NCI-H1417 treated with DMSO at 0.1 percent for 48 hours (cell line): ENCODE measurements around the gene KIF3C.
A peak's percentile ranks its signal among the peaks of the same experiment; 100 is the strongest.
"Not testable (repeated sequence)": the region's sequence is repeated elsewhere in the genome, so short reads cannot be mapped to it uniquely, and the experiment has no call there.

ENCODE experiments used
- DNase-seq: peaks from one replicate; lab custom pipeline; 2025; lab: John Stamatoyannopoulos, UW

Gene KIF3C

DNA sequence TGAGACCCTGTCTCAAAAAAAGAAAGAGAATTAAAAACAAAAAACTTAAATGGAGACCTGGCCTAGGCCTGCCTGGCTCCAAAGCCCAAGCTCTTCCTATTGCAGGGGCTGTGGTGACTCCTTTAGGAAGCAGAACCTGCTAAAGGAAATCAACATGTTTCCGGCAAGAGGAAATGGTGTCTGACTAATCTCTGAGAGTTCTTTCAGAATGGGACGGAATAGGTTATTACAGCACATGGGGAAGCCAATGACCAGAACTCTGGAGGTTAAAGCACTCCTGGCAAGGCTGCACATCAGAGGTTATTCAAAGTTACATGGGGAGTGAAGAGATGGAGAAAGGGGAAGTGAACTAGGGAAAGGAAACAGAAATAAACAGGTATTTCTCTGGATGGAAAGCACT lies 21.4 kb downstream of the KIF3C start:
- DNase-seq: no peak

DNA sequence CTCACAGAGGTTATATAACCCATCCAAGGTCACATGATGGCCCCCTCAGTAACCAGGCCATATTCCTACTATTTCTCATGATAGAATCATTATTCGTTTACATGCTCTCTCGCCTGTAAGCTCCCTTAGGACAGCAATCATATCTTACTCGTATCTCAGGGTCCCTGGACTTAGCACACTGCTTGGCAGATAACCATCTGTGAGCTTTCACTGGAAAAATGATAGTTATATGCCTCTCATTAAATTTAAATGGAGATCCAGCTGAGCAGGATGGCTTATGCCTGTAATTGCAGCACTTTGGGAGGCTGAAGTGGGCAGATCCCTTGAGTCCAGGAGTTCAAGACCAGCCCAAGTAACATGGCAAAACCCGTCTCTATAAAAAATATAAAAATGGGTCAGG lies 21.9 kb downstream of the KIF3C start:
- no peak for DNase-seq

DNA sequence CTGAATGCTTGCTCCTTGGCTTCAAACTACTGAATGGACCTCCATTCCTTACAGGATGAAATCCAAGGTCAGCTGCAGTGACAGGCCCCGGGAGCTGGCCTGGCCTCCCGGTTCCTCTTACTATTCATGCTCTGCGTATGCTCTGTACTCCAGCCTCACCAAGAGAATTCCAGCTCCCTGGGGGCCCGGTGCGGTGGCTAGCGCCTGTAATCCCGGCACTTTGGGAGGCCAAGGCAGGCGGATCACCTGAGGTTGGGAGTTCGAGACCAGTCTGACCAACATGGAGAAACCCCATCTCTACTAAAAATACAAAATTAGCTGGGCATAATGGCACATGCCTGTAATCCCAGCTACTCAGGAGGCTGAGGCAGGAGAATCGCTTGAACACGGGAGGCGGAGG lies 23.7 kb downstream of the KIF3C start:
- DNase-seq: not testable (repeated sequence)

DNA sequence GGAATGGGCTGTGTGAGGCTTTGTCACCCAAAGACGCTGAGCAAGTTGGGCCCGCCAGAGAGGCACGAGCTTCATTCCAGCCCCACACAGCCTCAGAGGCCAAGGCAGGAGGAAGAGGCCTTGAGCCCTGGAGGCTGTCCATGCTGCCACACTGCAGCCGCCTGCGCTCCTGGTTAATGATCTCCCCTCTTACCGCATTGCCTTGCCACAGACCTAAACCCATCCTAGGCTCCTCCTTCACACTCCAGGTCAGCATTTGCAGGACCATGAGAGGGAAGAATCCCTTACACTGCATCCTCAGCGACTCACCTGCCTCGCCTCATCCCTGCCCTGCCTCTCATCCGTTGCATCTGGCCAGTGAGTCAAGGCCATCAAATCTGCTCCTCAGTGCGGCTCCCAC lies 24.6 kb downstream of the KIF3C start:
- no peak for DNase-seq

DNA sequence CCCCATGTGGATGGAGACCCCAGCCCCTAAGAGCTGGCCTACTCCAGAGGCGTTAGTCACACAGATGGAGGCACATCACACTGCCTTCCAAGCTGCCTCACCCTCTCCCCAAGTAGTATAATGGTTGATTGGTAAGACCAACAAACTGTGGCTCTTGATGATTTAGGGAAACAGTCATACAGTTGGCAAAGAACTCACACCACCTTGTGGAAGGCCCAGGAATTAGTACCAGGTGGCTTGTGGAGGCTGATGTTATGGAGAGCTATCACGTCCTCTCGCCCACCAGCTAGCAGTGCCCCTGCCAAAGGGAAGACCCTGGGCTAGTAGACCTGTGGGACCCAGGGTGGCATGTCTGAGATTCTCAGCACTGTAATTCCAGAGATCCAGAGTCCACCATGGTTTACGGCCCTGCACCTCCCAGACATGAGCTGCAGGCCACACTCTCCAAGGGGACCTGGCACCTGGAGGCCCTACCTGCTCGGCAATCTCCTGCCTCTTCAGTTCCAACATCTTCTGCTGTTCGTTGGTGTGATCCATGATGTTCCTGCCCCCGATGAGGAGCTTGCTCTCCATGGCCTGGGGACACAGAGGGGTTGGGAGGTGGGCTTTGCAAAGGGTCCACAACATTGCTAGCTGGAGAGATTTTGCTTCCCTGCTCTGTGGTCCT lies 26.3 kb downstream of the KIF3C start:
- DNase-seq: no peak

DNA sequence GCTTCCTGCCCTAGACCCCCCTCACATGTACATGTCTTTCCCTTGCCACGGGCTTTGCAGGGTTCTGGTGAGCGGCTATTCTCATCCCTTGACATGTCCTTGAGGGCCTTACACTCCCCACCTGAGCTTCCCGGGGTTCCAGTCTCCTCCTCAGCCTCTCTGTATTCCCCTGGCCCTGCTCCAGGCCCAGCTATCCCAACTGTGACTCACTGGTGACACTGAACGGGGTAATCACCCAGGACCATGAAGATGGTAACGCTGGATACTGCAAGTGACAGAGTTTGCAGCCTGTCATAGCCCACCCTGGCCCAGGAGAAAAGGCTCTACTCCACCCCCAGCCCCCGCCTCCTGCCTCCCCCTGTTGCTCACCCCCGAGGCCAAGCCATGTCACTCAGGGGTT lies 27.3 kb downstream of the KIF3C start:
- DNase-seq: no peak

DNA sequence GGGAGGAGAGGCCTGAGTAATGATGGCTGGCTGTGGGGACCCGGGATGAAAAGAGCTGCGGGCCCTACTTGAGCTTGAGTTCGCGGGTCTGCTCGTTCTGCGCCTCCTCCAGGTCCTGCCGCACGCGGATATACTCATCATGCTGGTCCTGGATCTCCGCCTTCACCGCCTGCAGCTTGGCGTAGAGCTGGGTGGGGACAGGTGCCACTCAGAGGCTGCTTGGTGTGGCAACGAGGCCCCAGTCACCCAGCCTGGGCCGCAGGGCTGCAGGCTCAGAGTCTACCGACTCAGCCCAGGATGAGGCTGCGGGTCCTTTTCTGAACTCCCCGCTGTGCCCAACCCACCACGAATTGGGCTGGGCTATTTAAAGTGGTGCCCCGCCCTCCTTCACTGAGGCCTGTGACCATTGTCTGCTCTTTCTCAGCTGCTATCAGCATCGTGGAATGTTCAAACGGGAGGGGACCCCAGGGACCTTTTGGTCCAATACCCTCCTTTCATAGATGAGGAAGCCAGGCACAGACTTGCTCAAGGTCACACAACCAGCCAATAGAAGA lies 28.0 kb downstream of the KIF3C start:
- DNase-seq: no peak

DNA sequence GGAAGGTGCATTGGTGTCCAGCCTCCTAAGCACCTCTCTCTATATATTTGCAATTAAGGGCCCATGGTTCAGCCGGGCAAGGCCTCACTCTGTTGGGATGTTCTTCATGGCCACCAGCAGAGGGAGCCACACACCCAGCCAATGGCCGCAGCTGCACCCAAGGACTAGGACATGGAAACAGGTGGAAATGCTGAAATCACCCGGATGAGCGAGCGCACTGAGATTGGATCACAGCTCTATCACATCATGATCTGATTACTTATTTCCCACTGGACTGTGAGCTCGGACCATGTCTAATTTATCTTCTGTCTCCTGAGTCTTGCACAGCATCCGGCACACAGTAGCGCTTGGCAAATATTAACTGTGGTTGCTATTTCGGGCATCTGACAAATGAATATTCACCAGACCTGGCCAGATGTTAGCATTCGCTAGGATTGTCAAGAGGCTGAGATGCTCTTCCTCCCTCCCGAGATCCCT lies 31.2 kb downstream of the KIF3C start:
- peak; percentile 4 for DNase-seq

DNA sequence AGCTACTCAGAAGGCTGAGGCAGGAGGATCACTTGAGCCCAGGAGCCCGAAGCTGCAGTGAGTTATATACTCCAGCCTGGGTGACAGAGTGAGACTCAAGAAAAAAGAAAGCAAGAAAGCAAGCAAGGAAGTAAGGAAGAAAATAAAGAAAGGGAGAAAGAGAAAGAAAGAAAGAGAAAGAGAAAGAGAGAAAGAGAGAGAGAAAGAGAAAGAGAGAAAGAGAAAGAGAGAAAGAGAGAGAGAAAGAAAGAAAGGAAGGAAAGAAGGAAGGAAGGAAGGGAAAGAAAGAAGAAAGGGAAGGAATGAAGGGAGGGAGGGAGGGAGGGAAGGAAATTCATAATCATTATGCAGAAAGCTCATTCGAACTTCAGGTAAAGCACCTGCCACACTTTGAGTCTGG lies 33.9 kb downstream of the KIF3C start:
- no peak for DNase-seq

DNA sequence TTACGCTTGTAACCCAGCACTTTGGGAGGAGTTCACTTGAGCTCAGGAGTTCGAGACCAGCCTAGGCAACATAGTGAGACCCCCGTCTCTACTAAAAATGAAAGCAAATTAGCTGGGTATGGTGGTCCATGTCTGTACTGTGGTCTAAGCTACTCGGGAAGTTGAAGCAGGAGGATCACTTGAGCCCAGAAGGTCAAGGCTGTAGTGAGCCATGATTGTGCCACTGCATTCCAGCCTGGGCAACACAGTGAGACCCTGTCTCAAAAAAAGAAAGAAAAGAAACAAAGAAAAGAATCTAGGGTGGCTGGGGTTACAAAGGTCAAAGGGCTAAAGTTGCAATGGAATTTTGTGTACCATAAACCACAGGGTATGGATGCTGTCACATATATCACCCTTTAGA lies 41.3 kb downstream of the KIF3C start:
- no peak for DNase-seq

DNA sequence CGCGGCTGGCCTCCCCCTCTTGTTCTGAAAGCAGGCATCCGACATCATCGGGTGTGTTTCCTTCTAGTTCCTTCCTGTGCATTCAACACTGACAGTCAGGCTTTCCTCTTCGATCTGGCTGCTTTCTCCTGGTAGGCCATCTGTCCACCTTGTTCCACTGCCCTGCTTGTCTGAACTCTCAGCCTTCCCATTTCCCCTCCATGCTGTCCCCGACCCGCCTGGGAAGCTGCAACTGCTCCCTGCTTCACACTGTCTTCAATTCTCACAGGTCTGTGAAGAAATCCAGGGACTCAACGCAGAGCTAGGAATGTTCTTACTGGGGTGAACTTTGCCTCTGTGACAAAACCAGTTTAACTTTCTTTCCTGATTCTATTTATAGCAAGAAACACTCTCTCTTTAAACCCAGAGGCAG lies 43.0 kb downstream of the KIF3C start:
- no peak for DNase-seq

DNA sequence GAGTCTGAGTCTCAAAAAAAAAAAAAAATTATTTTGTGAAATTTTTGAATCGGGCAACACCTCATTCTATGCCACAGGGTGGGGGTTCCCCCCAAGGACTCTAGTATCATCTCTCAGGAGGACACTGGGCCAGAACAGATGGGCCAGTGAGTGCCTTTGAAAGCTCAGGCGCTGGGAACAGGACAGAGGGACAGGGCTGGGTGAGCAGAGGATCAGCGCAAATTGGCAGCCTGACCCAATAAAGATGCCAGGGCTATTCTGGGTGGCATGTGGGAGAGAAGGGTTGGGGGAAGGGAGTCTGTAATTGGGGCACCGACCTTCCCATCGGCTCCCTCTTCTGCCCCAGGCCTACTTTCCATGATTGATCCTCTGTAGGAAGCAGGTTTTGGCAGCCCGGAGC lies 44.0 kb downstream of the KIF3C start:
- DNase-seq: no peak

DNA sequence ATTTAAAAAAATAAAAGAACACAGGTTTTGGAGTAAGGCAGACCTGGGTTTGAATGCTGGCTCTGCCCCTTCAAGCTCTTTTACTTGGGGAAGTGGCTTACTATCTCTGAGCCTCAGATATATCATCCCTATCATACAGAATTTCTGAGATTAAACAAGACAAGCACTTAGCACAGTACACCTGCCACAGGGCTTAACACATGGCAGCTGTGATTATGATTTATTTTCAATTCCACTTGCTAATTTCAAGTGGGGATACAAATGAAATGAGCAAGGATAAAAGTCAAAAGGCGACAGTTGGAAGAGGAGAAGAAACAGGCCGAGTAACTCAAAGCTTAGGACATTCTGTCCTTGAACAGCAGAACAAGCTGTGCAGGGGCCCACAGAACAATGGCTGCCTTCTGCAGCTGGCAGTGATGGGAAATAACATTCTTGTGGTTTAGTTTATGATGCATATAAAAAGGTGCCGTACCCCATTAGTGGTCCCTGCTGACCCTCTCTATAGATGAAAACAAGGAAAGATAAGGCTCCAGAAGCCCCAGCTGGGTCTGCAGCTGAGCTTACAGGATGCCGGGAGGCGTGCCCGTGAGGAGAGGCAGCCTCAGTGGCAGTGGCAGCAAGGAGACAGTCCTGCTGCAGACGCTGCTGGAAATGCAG lies 45.3 kb downstream of the KIF3C start:
- no peak for DNase-seq

DNA sequence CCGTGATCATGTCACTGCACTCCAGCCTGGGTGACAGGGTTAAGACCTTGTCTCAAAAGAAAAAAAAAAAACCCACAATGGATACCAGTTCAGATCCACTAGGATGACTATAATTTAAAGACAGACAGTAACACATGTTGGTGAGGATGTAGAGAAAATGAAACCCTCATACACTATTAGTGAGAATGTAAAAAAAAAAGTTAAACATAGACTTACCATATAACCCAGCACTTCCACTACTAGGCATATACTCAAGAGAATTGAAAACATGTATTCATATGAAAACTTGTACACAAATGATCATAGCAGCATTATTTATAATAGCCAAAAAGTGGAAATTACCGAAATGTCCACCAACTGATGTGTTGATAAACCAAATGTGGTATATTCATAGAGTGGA lies 48.7 kb downstream of the KIF3C start:
- no peak for DNase-seq

DNA sequence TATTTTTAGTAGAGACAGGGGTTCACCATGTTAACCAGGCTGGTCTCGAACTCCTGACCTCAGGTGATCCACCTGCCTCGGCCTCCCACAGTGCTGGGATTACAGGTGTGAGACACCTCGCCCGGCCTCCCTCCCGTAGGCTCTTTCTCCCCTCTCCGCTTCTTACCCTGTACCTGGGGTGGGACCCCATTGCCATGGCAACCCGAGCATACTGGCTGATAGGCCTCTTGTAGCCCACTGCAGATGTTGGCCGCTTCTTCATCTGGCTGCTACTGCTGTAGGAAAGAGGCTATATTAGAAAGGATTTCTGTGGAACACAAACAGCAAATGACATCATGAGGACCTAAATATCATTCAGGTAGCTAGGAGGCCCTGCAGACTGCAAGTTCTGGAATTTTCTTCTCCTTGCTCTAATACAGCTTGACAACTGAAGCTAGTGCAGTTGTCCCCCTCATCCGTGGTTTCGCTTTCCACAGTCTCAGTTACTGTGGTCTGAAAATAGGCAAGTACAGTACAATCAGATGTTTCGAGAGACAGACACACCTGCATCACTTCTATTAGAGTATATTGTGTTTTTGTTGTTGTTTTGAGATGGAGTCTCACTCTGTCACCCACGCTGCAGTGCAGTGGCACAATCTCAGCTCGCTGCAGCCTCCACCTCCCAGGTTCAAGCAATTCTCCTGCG lies 52.4 kb downstream of the KIF3C start:
- DNase-seq: no peak

DNA sequence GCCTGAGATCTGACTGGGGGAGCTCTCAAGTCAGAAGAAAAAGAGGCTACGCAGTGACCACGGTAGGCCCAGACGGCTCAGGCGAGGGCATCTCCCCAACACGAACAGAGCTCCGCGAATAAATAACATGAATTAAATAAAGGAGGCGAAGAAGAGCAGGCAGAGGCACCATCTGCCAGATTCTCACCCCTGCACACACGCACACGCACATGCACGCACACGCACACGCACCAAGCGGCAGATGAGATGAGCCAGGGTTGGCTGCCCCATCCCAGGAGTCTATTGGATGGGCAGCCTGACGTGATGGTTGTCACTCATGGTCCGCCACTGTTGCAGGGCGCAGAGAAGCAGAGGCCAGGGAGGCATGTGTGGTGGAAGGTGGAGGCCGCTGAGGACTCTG lies 53.6 kb downstream of the KIF3C start:
- no peak for DNase-seq

DNA sequence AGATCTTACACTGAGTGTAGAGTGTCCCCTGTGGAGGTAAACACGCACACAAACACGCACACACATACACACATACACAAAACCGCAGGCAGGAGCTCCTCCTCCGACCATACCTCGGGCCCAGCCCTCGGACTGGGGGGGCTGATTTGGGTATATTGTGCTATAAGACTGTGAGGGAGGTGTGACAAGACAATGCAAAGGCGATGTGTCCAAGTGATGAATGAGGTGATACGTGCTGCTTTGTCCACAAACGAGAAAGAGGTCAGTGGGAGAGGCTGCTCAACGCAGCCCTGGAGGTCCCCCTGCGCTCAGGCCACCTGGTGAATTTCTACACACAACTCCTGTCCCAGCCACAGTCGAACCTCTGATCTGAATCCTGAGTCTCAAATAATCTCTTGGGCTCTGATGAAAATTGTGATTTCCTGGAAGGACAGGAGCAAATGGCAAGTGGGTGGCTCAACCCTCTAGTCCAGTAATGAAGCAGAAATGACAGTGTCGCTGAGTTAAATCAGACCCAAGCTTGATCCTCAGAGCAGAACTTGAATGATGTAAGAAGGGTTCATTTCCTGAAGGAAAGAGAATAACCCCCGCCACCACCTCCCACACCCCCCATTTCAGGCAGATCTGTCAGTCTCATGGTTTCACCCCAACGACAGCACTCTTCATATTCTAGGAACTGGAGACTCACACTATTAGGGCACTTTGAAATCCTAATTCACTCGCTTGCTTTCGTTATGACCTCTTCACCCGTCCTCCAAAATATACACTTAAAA lies 55.1 kb downstream of the KIF3C start:
- DNase-seq: no peak

DNA sequence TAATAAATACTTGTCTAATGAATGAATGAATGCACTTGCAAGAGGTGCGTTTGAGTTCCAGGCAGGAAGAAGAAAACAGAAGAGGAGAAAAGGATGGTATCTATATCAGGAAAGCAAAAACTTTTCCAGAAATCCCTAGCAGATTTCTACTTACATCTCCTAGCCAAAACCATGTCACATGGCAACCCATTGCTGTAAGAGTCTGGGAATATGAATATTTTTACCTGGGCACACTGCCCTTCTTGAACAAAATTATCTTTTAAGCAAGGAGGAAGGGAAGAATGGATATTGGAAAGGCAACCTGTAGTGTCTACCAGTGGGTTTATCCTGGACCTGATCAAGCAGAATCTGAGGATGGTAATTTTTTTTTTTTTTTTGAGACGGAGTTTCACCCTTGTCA lies 59.8 kb downstream of the KIF3C start:
- no peak for DNase-seq

DNA sequence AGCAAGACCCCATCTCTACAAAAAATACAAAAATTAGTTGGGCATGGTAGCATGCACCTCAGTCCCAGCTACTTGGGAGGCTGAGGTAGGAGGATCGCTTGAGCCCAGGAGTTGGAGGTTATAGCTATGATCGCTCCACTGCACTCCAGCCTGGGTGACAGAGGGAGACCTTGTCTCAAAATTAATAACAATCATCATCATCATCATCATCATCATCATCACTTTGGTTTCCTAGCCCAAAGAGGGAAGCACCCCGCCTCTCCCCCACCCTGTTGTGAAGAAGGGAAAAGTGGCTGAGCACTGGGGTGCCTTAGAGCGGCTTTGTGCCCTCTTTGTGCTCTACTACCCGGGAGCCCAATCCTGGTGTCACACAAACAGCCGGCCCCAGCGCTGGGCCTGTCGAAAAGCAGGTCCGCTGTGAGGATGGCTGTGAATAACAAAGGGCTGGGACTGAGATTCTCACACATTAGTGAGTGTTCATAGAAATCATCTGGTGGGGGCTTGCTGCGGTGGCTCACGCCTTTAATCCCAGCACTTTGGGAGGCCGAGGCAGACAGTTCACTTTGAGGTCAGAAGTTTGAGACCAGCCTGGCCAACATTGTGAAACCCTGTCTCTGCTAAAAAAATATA lies 61.4 kb downstream of the KIF3C start:
- no peak for DNase-seq

DNA sequence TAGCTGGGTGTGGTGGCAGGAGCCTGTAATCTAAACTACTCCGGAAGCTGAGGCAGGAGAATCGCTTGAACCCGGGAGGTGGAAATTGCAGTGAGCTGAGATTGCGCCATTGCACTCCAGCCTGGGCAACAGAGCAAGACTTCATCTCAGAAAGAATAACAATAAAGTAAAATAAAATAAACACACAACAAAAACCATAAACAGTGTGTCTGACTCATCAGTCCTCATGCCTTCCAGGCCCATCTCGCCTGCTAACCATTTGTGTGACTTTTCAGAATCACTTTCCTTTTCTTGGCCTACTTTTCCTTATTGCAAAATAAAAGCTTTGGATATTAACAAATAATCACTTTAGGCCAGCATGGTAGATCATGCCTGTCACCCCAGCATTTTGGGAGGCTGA lies 62.0 kb downstream of the KIF3C start:
- no peak for DNase-seq

DNA sequence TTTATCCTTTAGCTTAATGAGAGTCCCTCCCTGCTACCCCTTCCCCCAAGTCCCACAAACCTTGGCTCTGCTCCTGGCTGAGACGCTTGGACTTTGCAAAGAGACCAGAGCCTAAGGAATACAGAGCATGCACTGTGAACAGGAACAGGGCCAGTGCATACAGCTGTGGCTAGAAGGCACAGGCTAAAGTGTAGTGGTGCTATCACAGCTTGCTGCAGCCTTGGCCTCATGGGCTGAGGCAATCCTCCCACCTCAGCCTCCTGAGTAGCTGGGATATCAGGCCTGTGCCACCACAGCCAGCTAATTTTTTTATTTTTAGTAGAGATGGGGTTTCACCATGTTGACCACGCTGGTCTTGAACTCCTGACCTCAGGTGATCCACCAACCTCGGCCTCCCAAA lies 64.5 kb downstream of the KIF3C start:
- no peak for DNase-seq

DNA sequence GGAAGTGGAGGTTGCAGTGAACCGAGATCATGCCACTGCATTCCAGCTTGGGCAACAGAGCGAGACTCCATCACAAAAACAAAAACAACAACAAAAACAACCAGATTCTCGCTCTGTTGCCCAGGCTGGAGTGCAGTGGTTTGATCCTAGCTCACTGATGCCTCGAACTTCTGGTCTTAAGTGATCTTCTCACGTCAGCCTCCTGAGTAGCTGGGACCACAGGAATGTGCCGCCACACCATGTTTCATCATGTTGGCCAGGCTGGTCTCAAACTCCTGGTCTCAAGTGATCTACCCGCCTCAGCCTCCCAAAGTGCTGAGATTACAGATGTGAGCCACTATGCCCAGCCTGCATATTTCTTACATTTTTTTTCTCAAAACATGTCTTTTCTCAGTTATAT lies 64.9 kb downstream of the KIF3C start:
- DNase-seq: not testable (repeated sequence)
